ENCODE measurements around the gene STBD1. TPM values are rescaled to one million over a fixed set of nuclear protein-coding genes. Genes with fewer than 3 reads are reported as not detected.

Gene STBD1
- polyA plus RNA-seq (2013, experiment 1 of 2): 3.6 TPM
- polyA plus RNA-seq (2013, experiment 2 of 2): 3.3 TPM

- Histone ChIP-seq H2BK12ac (ENCODE audit: low read length in 2 of 2) (peak within 1 kb of the TSS; percentile 25 to 79), H2AK5ac (ENCODE audit: low read length, severe bottlenecking) (no peak within 1 kb of the TSS), H3K9me3 (ENCODE audit: control insufficient read depth, low read length) (no peaks in the 10 kb centered on the region), H2AFZ (ENCODE audit: low read depth, low read length) (peak within 1 kb of the TSS; percentile 94), H2BK120ac (ENCODE audit: low read depth, low read length) (peak within 1 kb of the TSS; percentile 29), H3K4me2 (ENCODE audit: low read length, poor library complexity, severe bottlenecking) (peak within 1 kb of the TSS; percentile 97), H3K36me3 (ENCODE audit: control insufficient read depth in 1 of 2, insufficient read depth in 2 of 2, low read depth in 1 of 2, low read length in 2 of 2) (peaks cover 5 to 19% of the 10 kb centered on the region in 2 experiments), H3K23ac (ENCODE audit: low read length in 2 of 2) (no peak within 1 kb of the TSS), H3K14ac (ENCODE audit: low read length in 2 of 2) (peak within 1 kb of the TSS in 1 of 2 experiments; percentile 94), H3K27ac (ENCODE audit: low read length, poor library complexity, severe bottlenecking) (peak within 1 kb of the TSS; percentile 25), H3K79me1 (replicated peaks; ENCODE audit: low read length, poor library complexity, severe bottlenecking) (peaks cover 17% of the 10 kb centered on the region), H3K4ac (ENCODE audit: low read depth in 1 of 2, low read length in 2 of 2) (peak within 1 kb of the TSS; percentile 62 to 88), H3K18ac (ENCODE audit: low read depth in 1 of 2, low read length in 2 of 2) (peak within 1 kb of the TSS; percentile 46 to 90), H2BK15ac (ENCODE audit: low read depth, poor library complexity, severe bottlenecking) (no peak within 1 kb of the TSS), H4K8ac (ENCODE audit: low read length) (peak within 1 kb of the TSS; percentile 92), H3K4me1 (ENCODE audit: control insufficient read depth, insufficient read depth, low read depth, low read length) (peaks cover 8% of the 10 kb centered on the region), H3K4me3 (ENCODE audit: insufficient read depth in 1 of 2, low read depth in 1 of 2, low read length in 2 of 2) (peak within 1 kb of the TSS; percentile 66 to 93), H3K9ac (ENCODE audit: low read length) (peak within 1 kb of the TSS; percentile 89), H4K91ac (ENCODE audit: low read length) (peak within 1 kb of the TSS; percentile 92), H2BK5ac (ENCODE audit: low read depth, low read length, poor library complexity, severe bottlenecking) (peak within 1 kb of the TSS; percentile 4), H3K27me3 (ENCODE audit: control insufficient read depth in 1 of 2, insufficient read depth in 1 of 2, low read length in 2 of 2) (no peaks in the 10 kb centered on the region)
- DNase-seq: peak; percentile 78
- 2% methylated on average over 68 of the region's 85 CpGs for WGBS
Measured at GRCh38 chr4:76305971-76306881, at the start of gene STBD1. STBD1 (plus strand) TSS chr4:76306733; CDS start chr4:76306770, 37 bp downstream.

- DNase-seq: no peak
- H3K9ac ChIP-seq (ENCODE audit: low read length): no peak overlapping the region
- H2BK5ac ChIP-seq (ENCODE audit: low read depth, low read length, poor library complexity, severe bottlenecking): no peak overlapping the region
- no peak overlapping the region for H3K23ac ChIP-seq (ENCODE audit: low read length in 2 of 2)
- H3K14ac ChIP-seq (ENCODE audit: low read length in 2 of 2): no peak overlapping the region
- H3K4ac ChIP-seq (ENCODE audit: low read depth in 1 of 2, low read length in 2 of 2): no peak overlapping the region
- no peaks in the 10 kb centered on the region for H3K9me3 ChIP-seq (ENCODE audit: control insufficient read depth, low read length)
- H4K91ac ChIP-seq (ENCODE audit: low read length): no peak overlapping the region
- no peak overlapping the region for H2AFZ ChIP-seq (ENCODE audit: low read depth, low read length)
- H2AK5ac ChIP-seq (ENCODE audit: low read length, severe bottlenecking): no peak overlapping the region
- H3K4me3 ChIP-seq (ENCODE audit: insufficient read depth in 1 of 2, low read depth in 1 of 2, low read length in 2 of 2): no peak overlapping the region
- H4K8ac ChIP-seq (ENCODE audit: low read length): no peak overlapping the region
- no peak overlapping the region for H2BK12ac ChIP-seq (ENCODE audit: low read length in 2 of 2)
- H3K79me1 ChIP-seq (replicated peaks; ENCODE audit: low read length, poor library complexity, severe bottlenecking): no peaks in the 10 kb centered on the region
- H3K27ac ChIP-seq (ENCODE audit: low read length, poor library complexity, severe bottlenecking): no peak overlapping the region
- no peak overlapping the region for H2BK15ac ChIP-seq (ENCODE audit: low read depth, poor library complexity, severe bottlenecking)
- no peaks in the 10 kb centered on the region for H3K36me3 ChIP-seq (ENCODE audit: control insufficient read depth in 1 of 2, insufficient read depth in 2 of 2, low read depth in 1 of 2, low read length in 2 of 2)
- no peak overlapping the region for H3K18ac ChIP-seq (ENCODE audit: low read depth in 1 of 2, low read length in 2 of 2)
- WGBS: no CpG with 5 or more reads among the region's 1 CpG
- H3K4me2 ChIP-seq (ENCODE audit: low read length, poor library complexity, severe bottlenecking): no peak overlapping the region
- H2BK120ac ChIP-seq (ENCODE audit: low read depth, low read length): no peak overlapping the region
- H3K27me3 ChIP-seq (ENCODE audit: control insufficient read depth in 1 of 2, insufficient read depth in 1 of 2, low read length in 2 of 2): peaks cover 32 to 39% of the 10 kb centered on the region in 2 experiments
- peaks cover 1% of the 10 kb centered on the region for H3K4me1 ChIP-seq (ENCODE audit: control insufficient read depth, insufficient read depth, low read depth, low read length)
Measured at GRCh38 chr4:76256968-76257367, 49.6 kb upstream of the STBD1 start.

GRCh38 chr4:76257824-76258223, 48.7 kb upstream of the STBD1 start:
- Histone ChIP-seq H3K4ac (ENCODE audit: low read depth in 1 of 2, low read length in 2 of 2) (no peak overlapping the region), H2BK15ac (ENCODE audit: low read depth, poor library complexity, severe bottlenecking) (no peak overlapping the region), H2BK120ac (ENCODE audit: low read depth, low read length) (no peak overlapping the region), H3K36me3 (ENCODE audit: control insufficient read depth in 1 of 2, insufficient read depth in 2 of 2, low read depth in 1 of 2, low read length in 2 of 2) (no peaks in the 10 kb centered on the region), H3K18ac (ENCODE audit: low read depth in 1 of 2, low read length in 2 of 2) (no peak overlapping the region), H4K91ac (ENCODE audit: low read length) (no peak overlapping the region), H3K27ac (ENCODE audit: low read length, poor library complexity, severe bottlenecking) (no peak overlapping the region), H2BK12ac (ENCODE audit: low read length in 2 of 2) (no peak overlapping the region), H3K9me3 (ENCODE audit: control insufficient read depth, low read length) (no peaks in the 10 kb centered on the region), H4K8ac (ENCODE audit: low read length) (no peak overlapping the region), H3K4me3 (ENCODE audit: insufficient read depth in 1 of 2, low read depth in 1 of 2, low read length in 2 of 2) (no peak overlapping the region), H2BK5ac (ENCODE audit: low read depth, low read length, poor library complexity, severe bottlenecking) (no peak overlapping the region), H3K14ac (ENCODE audit: low read length in 2 of 2) (no peak overlapping the region), H3K9ac (ENCODE audit: low read length) (no peak overlapping the region), H3K4me2 (ENCODE audit: low read length, poor library complexity, severe bottlenecking) (no peak overlapping the region), H3K23ac (ENCODE audit: low read length in 2 of 2) (no peak overlapping the region), H3K27me3 (ENCODE audit: control insufficient read depth in 1 of 2, insufficient read depth in 1 of 2, low read length in 2 of 2) (peaks cover 24 to 30% of the 10 kb centered on the region in 2 experiments), H3K4me1 (ENCODE audit: control insufficient read depth, insufficient read depth, low read depth, low read length) (no peaks in the 10 kb centered on the region), H2AK5ac (ENCODE audit: low read length, severe bottlenecking) (no peak overlapping the region), H3K79me1 (replicated peaks; ENCODE audit: low read length, poor library complexity, severe bottlenecking) (no peaks in the 10 kb centered on the region), H2AFZ (ENCODE audit: low read depth, low read length) (no peak overlapping the region)
- WGBS: 100% methylated on average over 3 of the region's 3 CpGs
- no peak for DNase-seq

GRCh38 chr4:76260571-76260970, 46.0 kb upstream of the STBD1 start:
- Histone ChIP-seq H3K4me2 (ENCODE audit: low read length, poor library complexity, severe bottlenecking) (no peak overlapping the region), H3K27ac (ENCODE audit: low read length, poor library complexity, severe bottlenecking) (no peak overlapping the region), H3K79me1 (replicated peaks; ENCODE audit: low read length, poor library complexity, severe bottlenecking) (no peaks in the 10 kb centered on the region), H3K36me3 (ENCODE audit: control insufficient read depth in 1 of 2, insufficient read depth in 2 of 2, low read depth in 1 of 2, low read length in 2 of 2) (no peaks in the 10 kb centered on the region), H2BK15ac (ENCODE audit: low read depth, poor library complexity, severe bottlenecking) (no peak overlapping the region), H3K27me3 (ENCODE audit: control insufficient read depth in 1 of 2, insufficient read depth in 1 of 2, low read length in 2 of 2) (peaks cover 3 to 17% of the 10 kb centered on the region in 2 experiments), H3K4me3 (ENCODE audit: insufficient read depth in 1 of 2, low read depth in 1 of 2, low read length in 2 of 2) (no peak overlapping the region), H4K8ac (ENCODE audit: low read length) (no peak overlapping the region), H3K4me1 (ENCODE audit: control insufficient read depth, insufficient read depth, low read depth, low read length) (no peaks in the 10 kb centered on the region), H2BK120ac (ENCODE audit: low read depth, low read length) (no peak overlapping the region), H3K18ac (ENCODE audit: low read depth in 1 of 2, low read length in 2 of 2) (no peak overlapping the region), H2AK5ac (ENCODE audit: low read length, severe bottlenecking) (no peak overlapping the region), H3K9ac (ENCODE audit: low read length) (no peak overlapping the region), H2BK5ac (ENCODE audit: low read depth, low read length, poor library complexity, severe bottlenecking) (no peak overlapping the region), H3K4ac (ENCODE audit: low read depth in 1 of 2, low read length in 2 of 2) (no peak overlapping the region), H3K14ac (ENCODE audit: low read length in 2 of 2) (no peak overlapping the region), H3K9me3 (ENCODE audit: control insufficient read depth, low read length) (no peaks in the 10 kb centered on the region), H2AFZ (ENCODE audit: low read depth, low read length) (no peak overlapping the region), H3K23ac (ENCODE audit: low read length in 2 of 2) (no peak overlapping the region), H4K91ac (ENCODE audit: low read length) (no peak overlapping the region), H2BK12ac (ENCODE audit: low read length in 2 of 2) (no peak overlapping the region)
- DNase-seq: no peak
- WGBS: 95% methylated on average over 1 of the region's 1 CpG

All from mesenchymal stem cell (in vitro differentiated cells and primary cell).